K562 (cell line): Measurements from ENCODE around the gene UBE2H. TPM values are rescaled to one million over a fixed set of nuclear protein-coding genes. Genes with fewer than 3 reads are reported as not detected.
"Not testable (repeated sequence)": the region's sequence is repeated elsewhere in the genome, so short reads cannot be mapped to it uniquely, and the experiment has no call there.

Experiments used
- ATAC-seq: fragments of 200-7000 bp; cut with Tn5 transposase; 3 replicates; pipeline ENCODE4 v1.9.1; 2020; ENCODE audit warnings: moderate library complexity
- BruUV-seq: library from RNA; stranded (reverse); fragments of 400-500 nt; replicated peaks from 2 replicates; lab custom pipeline; 2021; lab: Mats Ljungman, UMichigan
- CTCF ChIA-PET: fragments of 300-600 bp; formaldehyde crosslinking; extraction: SDS; loops from one replicate; lab custom pipeline; 2021; ENCODE audit warnings: low intra/inter-chr PET ratio; lab: Yijun Ruan, JAX
- POLR2A ChIA-PET: fragments of 300-600, 350-650 bp; sonication (Branson Sonifier 250); formaldehyde crosslinking; extraction: SDS; loops from one replicate; lab custom pipeline; 2021; ENCODE audit warnings: antibody characterized with exemption, inconsistent platforms; lab: Yijun Ruan, JAX
- DNase-seq, 4 experiments: peaks; one replicate each; pipeline versions ENCODE4 v3.0.0 to v3.0.0-alpha.2; 2011 to 2018; ENCODE audit warnings: low spot score in 3 of 4, mixed read lengths in 3 of 4; ENCODE audit errors: extremely low read depth in 1 of 4
- FAIRE-seq: peaks from 2 replicates; lab custom pipeline; 2011; peaks lifted over from hg19 to GRCh38; lab: Jason Lieb, UNC
- H2AFZ ChIP-seq: 2 replicates; pipeline ENCODE4 v1.6.0; 2011; ENCODE audit warnings: low read depth, low read length, control low read depth, inconsistent platforms
- H3K27ac ChIP-seq: fragments of 200-600 bp; 3 replicates; pipeline ENCODE4 v1.8.0; 2011; ENCODE audit warnings: low read depth, mild to moderate bottlenecking, control low read depth, inconsistent platforms, low read length, moderate library complexity, mixed read lengths; ENCODE audit errors: extremely low read depth
- H3K27me3 ChIP-seq, 2 experiments: fragments of 300-600 bp in 1 of 2; 2 replicates in 1 of 2; 3 replicates in 1 of 2; pipeline versions ENCODE4 v1.6.0 to v1.8.0; 2011; ENCODE audit warnings: inconsistent platforms in 2 of 2, low read length in 2 of 2, mild to moderate bottlenecking in 1 of 2, mixed read lengths in 1 of 2, moderate library complexity in 1 of 2; ENCODE audit not compliant: control insufficient read depth in 2 of 2, insufficient read depth in 2 of 2
- H3K36me3 ChIP-seq: fragments of 300-600 bp; 3 replicates; pipeline ENCODE4 v1.8.0; 2011; ENCODE audit warnings: mild to moderate bottlenecking, low read length, inconsistent platforms; ENCODE audit not compliant: control insufficient read depth, insufficient read depth
- H3K4me1 ChIP-seq, 2 experiments: fragments of 200-600 bp in 1 of 2; replicated peaks in 1 of 2; 2 replicates in 1 of 2; 3 replicates in 1 of 2; pipeline versions ENCODE4 v1.5.1 to v1.8.0; 2011; ENCODE audit warnings: inconsistent platforms in 2 of 2, low read length in 2 of 2, mild to moderate bottlenecking in 1 of 2, mixed read lengths in 1 of 2, moderate library complexity in 1 of 2; ENCODE audit not compliant: control insufficient read depth in 2 of 2, insufficient read depth in 2 of 2
- H3K4me2 ChIP-seq: 2 replicates; pipeline ENCODE4 v1.6.1; 2011; ENCODE audit warnings: low read length, control low read depth, inconsistent platforms, mixed read lengths; ENCODE audit not compliant: insufficient read depth
- H3K4me3 ChIP-seq: fragments of 200-600 bp; sonication (generic), shearing (Covaris generic); 2 replicates; pipeline ENCODE4 v1.5.1; 2016; ENCODE audit warnings: control low read depth, inconsistent platforms
- H3K79me2 ChIP-seq: fragments of 200-600 bp; 3 replicates; pipeline ENCODE4 v1.8.0; 2011; ENCODE audit warnings: low read length, inconsistent platforms; ENCODE audit not compliant: control insufficient read depth, insufficient read depth
- H3K9ac ChIP-seq, 2 experiments: 2 replicates each; pipeline versions ENCODE4 v1.6.0 to v1.6.1; 2011; ENCODE audit warnings: low read depth in 2 of 2, low read length in 2 of 2, control low read depth in 1 of 2, inconsistent platforms in 1 of 2, mild to moderate bottlenecking in 1 of 2, mixed read lengths in 1 of 2; ENCODE audit not compliant: insufficient read depth in 1 of 2
- H3K9me1 ChIP-seq: one replicate; pipeline ENCODE4 v1.6.0; 2011; ENCODE audit warnings: inconsistent platforms, mild to moderate bottlenecking, low read length, moderate library complexity; ENCODE audit not compliant: control insufficient read depth, insufficient read depth
- H3K9me3 ChIP-seq: replicated peaks from 2 replicates; pipeline ENCODE4 v1.5.1; 2011; ENCODE audit warnings: low read depth, low read length, inconsistent platforms; ENCODE audit not compliant: control insufficient read depth, insufficient read depth
- H4K20me1 ChIP-seq: replicated peaks from 2 replicates; pipeline ENCODE4 v1.6.1; 2011; ENCODE audit warnings: low read length, inconsistent platforms, mixed read lengths; ENCODE audit not compliant: control insufficient read depth, insufficient read depth
- BMI1 ChIP-seq: fragments of 150-350 bp; IDR thresholded peaks from 2 replicates; pipeline ENCODE4 v1.6.1; 2014; ENCODE audit warnings: low read length
- HDAC8 ChIP-seq: fragments of 450-650 bp; IDR thresholded peaks from 2 replicates; pipeline ENCODE4 v1.6.1; 2016; ENCODE audit warnings: mild to moderate bottlenecking, missing genetic modification characterization, moderate library complexity, missing compliant biosample characterization
- ID3 ChIP-seq, 2 experiments: fragments of 250-450 bp in 1 of 2; fragments of 450-650 bp in 1 of 2; sonication (Bioruptor Pico) in 1 of 2; IDR thresholded peaks; 2 replicates each; pipeline versions ENCODE4 v1.6.1 to v1.8.0; 2016 to 2021; ENCODE audit warnings: mild to moderate bottlenecking in 2 of 2, moderate library complexity in 2 of 2, missing compliant biosample characterization in 1 of 2, missing genetic modification characterization in 1 of 2
- ZNF695 ChIP-seq: fragments of 450-650 bp; formaldehyde crosslinking; IDR thresholded peaks from 2 replicates; pipeline ENCODE4 v1.4.0; 2020; ENCODE audit warnings: mild to moderate bottlenecking, moderate library complexity
- ZNF780A ChIP-seq: fragments of 250-450 bp; sonication (Bioruptor Pico); IDR thresholded peaks from 2 replicates; pipeline ENCODE4 v1.5.0; 2021; ENCODE audit warnings: mild to moderate bottlenecking
- WGBS: fragments of 100-300 bp; shearing (Covaris generic); methylation state at CpG from one replicate; pipeline ENCODE4 v1.1.6; 2016; ENCODE audit warnings: low coverage, mixed read lengths; ENCODE audit not compliant: insufficient coverage; ENCODE audit errors: missing lambda C conversion rate; 5-methylcytosine and 5-hydroxymethylcytosine counted together
- in situ Hi-C: fragments of 300-500 bp; cut with MboI; formaldehyde crosslinking; loops from 4 replicates; pipeline ENCODE4 v1.15.0; 2018; ENCODE audit warnings: inconsistent platforms, mixed read lengths
- intact Hi-C: fragments of 100-400 bp; cut with micrococcal nuclease; formaldehyde crosslinking; loops from 2 replicates; pipeline ENCODE4 v1.14.2; 2022
- polyA plus RNA-seq, 8 experiments: library from polyadenylated mRNA; depleted of rRNA in 4 of 8; stranded (reverse) in 5 of 8; unstranded in 3 of 8; fragments of >200 nt; fragmentation: Nextera tagmentation in 2 of 8; fragmentation: Illumina TruSeq in 1 of 8; extraction: Ambion mirVana in 2 of 8; extraction: Trizol in 1 of 8; gene quantifications; 2 replicates each; pipeline versions ENCODE4 v1.2.1 to v1.2.3, GENCODE V29; 2011 to 2014; ENCODE audit warnings: inconsistent platforms in 1 of 8, missing spikeins in 1 of 8
- total RNA-seq, 7 experiments: library from RNA; depleted of rRNA in 6 of 7; stranded (reverse); fragments of >200 nt in 6 of 7; fragmentation: Illumina TruSeq in 2 of 7; extraction: Trizol in 2 of 7; gene quantifications; 2 replicates each; pipeline versions ENCODE4 v1.2.1 to v1.2.3, GENCODE V29; 2011 to 2021; ENCODE audit warnings: low replicate concordance in 1 of 7
- TF ChIP-seq, protein P1 (sequence below): fragments of 450-650 bp; IDR thresholded peaks from 2 replicates; pipeline ENCODE4 v1.6.1; 2016; ENCODE audit warnings: mild to moderate bottlenecking
- TF ChIP-seq, protein P2 (sequence below): IDR thresholded peaks from 3 replicates; pipeline ENCODE4 v1.6.1; 2011; ENCODE audit warnings: borderline replicate concordance, mild to moderate bottlenecking, moderate library complexity; ENCODE audit not compliant: insufficient read length; ENCODE audit errors: extremely low read depth

Gene UBE2H
- total and polyA plus RNA-seq, 9 of the 15 experiments (the other 6 are each of a cell fraction or from before 2014, with no cell fraction given) = 6.3 to 33.0 (median 13.3) TPM

DNA sequence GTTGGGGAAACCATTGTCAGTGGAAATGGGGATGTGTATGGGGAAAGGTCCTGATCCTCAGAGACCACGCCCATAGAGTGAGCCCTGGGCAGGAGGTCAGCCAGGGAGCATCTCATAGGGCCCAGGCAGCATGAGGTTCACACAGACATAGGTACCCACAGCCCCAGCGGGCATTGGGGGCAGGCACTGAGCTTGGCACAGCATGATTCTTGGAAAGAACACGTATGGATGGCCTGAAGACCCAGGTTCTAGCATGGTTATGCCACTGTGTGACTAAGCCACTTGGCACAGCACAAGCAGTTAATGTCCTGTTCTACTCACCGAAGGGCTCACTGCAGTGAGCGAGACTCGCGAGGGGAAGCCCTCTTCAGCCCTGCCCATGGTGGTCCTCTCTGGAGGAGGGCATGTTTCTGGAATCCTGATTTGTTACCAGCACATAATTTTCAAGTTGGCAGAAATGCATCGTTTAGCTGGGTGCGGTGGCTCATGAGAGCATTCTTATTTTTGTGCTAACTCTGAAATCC lies 125.2 kb downstream of the UBE2H start (continued):
- TF ChIP-seq, protein P1, sequence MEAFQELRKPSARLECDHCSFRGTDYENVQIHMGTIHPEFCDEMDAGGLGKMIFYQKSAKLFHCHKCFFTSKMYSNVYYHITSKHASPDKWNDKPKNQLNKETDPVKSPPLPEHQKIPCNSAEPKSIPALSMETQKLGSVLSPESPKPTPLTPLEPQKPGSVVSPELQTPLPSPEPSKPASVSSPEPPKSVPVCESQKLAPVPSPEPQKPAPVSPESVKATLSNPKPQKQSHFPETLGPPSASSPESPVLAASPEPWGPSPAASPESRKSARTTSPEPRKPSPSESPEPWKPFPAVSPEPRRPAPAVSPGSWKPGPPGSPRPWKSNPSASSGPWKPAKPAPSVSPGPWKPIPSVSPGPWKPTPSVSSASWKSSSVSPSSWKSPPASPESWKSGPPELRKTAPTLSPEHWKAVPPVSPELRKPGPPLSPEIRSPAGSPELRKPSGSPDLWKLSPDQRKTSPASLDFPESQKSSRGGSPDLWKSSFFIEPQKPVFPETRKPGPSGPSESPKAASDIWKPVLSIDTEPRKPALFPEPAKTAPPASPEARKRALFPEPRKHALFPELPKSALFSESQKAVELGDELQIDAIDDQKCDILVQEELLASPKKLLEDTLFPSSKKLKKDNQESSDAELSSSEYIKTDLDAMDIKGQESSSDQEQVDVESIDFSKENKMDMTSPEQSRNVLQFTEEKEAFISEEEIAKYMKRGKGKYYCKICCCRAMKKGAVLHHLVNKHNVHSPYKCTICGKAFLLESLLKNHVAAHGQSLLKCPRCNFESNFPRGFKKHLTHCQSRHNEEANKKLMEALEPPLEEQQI = no peak
- TF ChIP-seq ZNF695 (CRISPR knock-in tag) (no peak), ZNF780A (CRISPR knock-in tag) (no peak), HDAC8 (tag) (no peak), ID3 (CRISPR knock-in tag; IDR thresholded peaks at IDR 0.05) (no peak), ID3 (tag; IDR thresholded peaks at IDR 0.05) (no peak), BMI1 (no peak)
- TF ChIP-seq, protein P2, sequence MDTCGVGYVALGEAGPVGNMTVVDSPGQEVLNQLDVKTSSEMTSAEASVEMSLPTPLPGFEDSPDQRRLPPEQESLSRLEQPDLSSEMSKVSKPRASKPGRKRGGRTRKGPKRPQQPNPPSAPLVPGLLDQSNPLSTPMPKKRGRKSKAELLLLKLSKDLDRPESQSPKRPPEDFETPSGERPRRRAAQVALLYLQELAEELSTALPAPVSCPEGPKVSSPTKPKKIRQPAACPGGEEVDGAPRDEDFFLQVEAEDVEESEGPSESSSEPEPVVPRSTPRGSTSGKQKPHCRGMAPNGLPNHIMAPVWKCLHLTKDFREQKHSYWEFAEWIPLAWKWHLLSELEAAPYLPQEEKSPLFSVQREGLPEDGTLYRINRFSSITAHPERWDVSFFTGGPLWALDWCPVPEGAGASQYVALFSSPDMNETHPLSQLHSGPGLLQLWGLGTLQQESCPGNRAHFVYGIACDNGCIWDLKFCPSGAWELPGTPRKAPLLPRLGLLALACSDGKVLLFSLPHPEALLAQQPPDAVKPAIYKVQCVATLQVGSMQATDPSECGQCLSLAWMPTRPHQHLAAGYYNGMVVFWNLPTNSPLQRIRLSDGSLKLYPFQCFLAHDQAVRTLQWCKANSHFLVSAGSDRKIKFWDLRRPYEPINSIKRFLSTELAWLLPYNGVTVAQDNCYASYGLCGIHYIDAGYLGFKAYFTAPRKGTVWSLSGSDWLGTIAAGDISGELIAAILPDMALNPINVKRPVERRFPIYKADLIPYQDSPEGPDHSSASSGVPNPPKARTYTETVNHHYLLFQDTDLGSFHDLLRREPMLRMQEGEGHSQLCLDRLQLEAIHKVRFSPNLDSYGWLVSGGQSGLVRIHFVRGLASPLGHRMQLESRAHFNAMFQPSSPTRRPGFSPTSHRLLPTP = no peak
- TF ChIP-seq, all 486 proteins: peak for 0

- not testable (repeated sequence) for H3K9me3 ChIP-seq, H3K27ac ChIP-seq, ATAC-seq, H3K27me3 ChIP-seq, H4K20me1 ChIP-seq, H3K9ac ChIP-seq, DNase-seq, H3K4me2 ChIP-seq, H3K79me2 ChIP-seq, H2AFZ ChIP-seq, H3K4me3 ChIP-seq, BruUV-seq, FAIRE-seq, H3K36me3 ChIP-seq, H3K9me1 ChIP-seq
- WGBS = 58% methylated on average over 10 of the region's 10 CpGs
- ChIA-PET POLR2A (interaction anchor here (1.4 kb wide), 1 partner anchor 227 kb away, joined by 3 read pairs; no protein-coding TSS in a partner anchor), CTCF (interaction anchor here (0.7 to 3.8 kb wide), 4 partner anchors 162 to 488 kb away, joined by 4 to 82 read pairs (median 6); no protein-coding TSS in a partner anchor)
- peaks cover 28 to 30% of the 10 kb centered on the region in 2 experiments; a peak in 4 of 5 replicates for H3K4me1 ChIP-seq
- intact Hi-C loops = loop anchor here (5.0 to 10.0 kb wide), 4 partner anchors 355 to 602 kb away; partner anchors contain the start of gene AHCYL2
- in situ Hi-C loops = loop anchor here (5.0 to 10.0 kb wide), 2 partner anchors 160 to 482 kb away; no protein-coding TSS in a partner anchor
These were observed 125.9 kb downstream of the UBE2H start for GRCh38 chr7:129826895-129827294.
